HG02763 (cell line): ENCODE results near the gene RRP1.
"Not testable (repeated sequence)": the region's sequence is repeated elsewhere in the genome, so short reads cannot be mapped to it uniquely, and the experiment has no call there.

Source experiments
- ATAC-seq: cut with Tn5 transposase; IDR thresholded peaks from one replicate; pipeline ENCODE4 v1.9.1; 2021; ENCODE audit warnings: mild to moderate bottlenecking, moderate library complexity; ENCODE audit not compliant: unreplicated experiment

RRP1 gene

DNA sequence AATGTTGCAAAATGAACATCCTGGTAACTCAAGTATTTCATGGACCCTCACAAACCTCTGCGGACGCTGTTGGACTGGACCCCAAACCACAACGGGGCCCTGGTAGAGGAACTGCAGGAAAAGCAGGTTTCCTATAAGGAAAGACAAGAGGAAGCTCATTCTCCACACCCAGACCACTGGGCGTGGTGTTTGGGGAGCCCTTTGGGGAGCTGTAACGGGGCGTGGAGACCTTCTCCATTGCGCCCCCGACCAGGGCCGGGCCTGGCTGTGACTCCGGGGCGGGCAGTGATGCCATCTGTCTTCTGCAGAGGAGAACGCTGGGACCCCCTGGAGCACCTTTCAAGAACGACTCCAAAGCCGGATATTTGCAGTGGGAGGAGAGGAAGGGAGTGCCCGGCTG is 45.7 kb downstream of the RRP1 start:
- ATAC-seq = no peak

DNA sequence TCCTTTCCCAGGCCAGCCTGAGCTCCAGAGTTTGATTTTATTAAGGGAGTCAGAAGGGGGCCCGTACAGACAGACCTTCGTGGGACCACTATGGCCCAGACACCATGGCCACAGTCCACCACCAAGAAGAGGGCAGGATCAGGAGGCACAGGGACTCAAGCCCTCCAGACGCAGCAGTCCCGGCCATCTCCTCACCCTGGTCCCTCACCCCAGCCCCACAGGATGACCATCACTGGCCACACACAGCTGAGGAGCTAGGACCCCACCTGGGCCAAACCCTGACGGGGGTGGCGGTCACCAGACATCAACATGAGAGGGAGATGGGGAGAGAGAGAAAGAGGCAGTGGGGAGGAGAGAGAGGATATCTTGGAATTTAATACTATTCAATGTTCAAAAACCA is 46.5 kb downstream of the RRP1 start:
- ATAC-seq = no peak

DNA sequence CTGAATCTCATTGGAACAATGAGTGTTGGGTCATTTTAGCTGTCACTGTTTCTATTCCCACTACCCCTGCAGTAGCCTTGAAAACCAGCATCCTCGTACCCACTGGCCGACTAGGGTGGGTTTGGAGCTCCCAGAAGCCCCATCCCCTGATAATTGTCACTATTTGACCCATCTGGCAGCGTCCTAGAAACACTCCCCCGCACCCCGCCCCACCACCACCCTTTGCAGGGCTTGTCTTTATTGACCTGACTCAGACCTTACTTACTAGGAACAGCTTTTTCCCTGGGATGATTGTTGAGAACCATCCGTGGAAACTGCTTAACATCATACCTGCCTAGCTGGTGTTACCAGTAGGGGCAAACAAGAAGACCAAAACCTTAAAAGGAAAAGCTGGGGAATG is 47.2 kb downstream of the RRP1 start:
- ATAC-seq = no peak

DNA sequence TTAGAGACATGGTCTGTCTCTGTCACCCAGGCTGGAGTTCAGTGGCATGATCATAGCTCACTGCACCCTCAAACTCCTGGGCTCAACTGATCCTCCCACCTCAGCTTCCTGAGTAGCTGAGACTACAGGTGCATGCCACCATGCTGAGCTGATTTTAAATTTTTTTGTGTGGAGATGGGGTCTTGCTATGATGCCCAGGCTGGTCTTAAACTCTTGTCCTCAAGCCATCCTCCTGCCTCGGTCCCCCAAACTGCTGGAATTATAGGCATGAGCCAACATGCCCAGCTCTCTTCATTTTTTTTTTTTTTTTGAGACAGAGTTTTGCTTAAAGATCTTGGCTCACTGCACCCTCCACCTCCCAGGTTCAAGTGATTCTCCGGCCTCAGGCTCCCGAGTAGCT is 50.9 kb downstream of the RRP1 start:
- ATAC-seq = no peak

DNA sequence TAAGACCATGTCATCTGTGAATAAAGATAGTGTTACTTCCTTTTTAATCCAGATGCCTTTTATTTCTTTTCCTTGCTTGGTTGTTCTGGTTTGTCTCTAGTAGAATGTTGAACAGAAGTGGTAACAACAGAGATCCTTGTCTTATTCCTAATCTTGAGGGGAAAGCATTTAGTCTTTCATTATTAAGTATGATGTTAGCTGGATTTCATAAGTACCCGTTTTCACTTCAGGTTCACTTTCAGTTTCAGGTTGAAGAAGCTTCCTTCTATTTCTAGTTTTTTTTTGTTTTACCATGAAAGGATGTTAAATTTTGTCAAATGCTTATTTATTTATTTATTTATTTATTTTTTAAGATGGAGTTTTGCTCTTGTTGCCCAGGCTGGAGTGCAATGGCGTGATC is 53.4 kb downstream of the RRP1 start:
- no peak for ATAC-seq

DNA sequence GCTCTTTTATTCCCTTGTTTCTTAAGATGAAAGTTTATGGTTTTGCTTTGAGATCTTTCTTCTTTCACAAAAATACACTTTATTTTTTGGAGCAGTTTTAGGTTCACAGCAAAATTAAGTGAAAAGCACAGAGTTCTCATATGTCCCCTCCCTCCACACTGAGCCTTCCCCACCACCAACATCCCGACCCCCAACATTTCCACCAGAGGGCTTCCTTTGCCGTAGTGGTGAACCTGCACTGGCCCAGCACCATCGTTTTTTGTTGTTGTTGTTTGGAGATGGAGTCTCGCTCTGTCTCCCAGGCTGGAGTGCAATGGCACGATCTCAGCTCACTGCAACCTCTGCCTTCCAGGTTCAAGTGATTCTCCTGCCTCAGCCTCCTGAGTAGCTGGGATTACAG is 55.5 kb downstream of the RRP1 start:
- ATAC-seq = not testable (repeated sequence)

DNA sequence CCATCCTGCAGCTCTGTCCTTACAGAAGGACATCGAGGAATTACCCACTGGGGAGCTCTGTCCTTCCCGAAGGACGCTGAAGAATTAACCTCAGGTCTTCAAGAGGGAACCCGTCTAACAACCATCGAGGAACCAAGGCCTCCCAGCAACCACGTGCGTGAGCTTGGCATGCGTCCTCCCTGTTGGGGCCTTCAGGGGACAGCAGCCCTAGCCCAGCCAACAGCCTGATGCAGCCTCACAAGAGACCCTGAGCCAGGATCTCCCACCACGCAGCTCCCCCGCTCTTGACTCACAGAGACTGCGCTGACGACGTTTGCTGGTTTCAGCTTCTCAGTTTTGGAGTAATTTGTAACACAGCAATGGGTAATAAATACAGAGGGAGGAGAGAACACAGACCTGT is 56.0 kb downstream of the RRP1 start:
- ATAC-seq = no peak

DNA sequence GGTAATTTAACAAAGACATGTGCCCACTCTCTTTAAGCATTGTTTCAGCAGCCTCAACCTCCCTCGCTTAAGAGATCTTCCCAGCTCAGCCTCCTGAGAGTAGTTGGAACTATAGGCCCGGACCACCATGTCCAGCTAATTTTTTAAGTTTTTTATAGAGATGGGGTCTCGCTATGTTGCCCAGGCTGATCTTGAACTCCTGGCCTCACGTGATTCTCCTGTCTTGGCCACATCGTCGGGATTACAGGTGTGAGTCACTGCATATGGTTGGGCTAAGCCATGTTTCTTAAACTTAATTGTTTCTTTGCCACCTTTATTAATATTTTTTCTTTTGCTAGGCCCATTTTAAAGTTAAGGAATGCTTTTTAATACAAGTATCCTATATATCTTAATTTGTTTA is 57.1 kb downstream of the RRP1 start:
- ATAC-seq = no peak

DNA sequence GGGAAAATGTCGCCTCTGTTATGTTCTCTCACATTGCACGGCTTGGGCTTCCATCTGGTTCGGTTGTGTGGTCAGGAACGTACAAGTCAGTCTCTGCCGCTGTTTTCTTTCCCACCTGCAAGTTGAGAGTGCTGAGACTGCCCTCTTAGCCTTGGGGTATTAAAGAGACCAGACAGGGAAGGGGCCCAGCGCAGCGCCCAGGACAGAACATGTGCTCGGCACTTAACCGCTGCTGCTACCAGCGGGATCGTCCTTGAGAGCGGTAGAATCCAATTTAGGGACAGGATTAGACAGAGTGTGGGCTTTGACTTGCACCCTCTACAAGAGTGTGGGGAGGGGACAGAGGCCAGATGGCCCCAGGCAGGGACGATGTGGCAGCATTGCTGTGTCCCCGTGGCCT is 57.9 kb downstream of the RRP1 start:
- no peak for ATAC-seq

DNA sequence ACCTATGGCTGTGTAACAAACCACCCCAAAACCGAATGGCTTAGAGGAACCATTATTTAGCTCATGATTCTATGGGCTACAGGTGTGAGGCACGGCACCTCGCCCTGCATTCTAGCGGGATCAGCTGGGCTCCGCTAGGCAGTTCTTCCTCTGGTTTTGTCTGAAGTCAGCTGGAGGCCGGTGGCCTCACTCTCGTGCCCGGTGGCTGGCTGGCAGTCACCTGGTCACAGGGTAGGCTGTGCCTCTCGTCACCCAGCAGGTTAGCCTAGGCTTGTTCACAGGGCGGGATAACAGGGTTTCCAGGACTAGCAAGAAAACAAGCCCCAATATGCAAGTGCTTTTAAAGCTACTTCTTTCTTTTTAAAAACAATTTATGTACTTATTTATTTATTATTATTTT is 59.4 kb downstream of the RRP1 start:
- ATAC-seq = no peak

DNA sequence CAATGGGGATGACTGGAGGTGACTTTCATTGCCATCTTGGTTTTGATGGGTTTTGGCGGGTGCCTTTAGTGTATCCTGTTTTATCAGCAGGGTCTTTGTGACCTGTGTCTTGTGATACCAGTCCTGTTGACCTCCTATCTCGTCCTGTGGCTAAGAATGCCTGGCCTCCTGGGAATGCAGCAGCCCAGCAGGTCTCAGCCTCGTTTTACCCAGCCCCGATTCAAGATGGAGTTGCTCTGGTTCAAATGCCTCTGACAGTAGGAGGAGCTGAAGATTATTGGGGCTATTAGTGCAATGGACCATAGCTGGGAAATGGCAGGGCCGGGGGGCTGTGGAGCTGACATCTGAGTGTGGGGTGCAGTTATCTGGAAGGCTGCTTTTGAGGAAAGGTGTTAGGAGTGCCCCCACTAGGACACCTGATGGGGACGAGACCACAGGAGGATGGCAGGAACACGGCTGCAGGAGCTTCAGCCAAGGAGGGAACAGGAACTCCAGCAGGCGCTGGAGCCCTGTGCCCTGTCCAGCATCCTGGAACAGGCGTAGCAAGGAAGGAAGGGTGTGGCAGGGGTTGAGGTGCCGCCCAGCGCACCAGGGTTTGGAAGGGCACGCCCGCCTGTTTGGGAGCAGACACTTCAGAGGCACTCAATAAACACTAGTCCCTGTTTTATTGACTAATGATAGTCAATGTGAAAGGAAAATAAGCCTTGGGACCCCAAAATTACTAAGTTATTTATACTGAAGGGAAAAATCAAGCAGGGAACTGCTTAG is 60.3 kb downstream of the RRP1 start:
- ATAC-seq = no peak

DNA sequence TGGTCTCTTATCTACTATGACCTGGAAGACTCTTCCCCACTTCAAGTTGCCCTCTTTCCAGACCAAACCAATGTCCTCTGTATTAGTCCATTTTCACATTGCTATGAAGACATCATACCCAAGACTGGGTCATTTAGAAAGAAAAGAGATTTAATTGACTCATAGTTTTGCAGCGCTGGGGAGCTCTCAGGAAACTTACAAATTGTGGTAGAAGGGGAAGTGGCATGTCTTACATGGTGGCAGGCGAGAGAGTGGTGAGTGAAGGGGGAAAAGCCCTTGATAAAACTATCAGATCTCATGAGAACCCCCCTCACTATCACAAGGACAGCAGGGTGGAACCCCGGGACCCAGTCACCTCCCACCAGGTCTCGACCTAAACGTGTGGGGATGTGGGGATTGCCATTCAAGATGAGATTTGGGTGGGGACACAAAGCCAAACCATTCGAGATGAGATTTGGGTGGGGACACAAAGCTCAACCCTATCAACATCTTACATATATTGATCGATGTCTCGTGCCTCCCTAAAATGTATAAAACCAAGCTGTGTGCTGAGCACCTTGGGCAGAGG is 61.4 kb downstream of the RRP1 start:
- ATAC-seq = no peak

DNA sequence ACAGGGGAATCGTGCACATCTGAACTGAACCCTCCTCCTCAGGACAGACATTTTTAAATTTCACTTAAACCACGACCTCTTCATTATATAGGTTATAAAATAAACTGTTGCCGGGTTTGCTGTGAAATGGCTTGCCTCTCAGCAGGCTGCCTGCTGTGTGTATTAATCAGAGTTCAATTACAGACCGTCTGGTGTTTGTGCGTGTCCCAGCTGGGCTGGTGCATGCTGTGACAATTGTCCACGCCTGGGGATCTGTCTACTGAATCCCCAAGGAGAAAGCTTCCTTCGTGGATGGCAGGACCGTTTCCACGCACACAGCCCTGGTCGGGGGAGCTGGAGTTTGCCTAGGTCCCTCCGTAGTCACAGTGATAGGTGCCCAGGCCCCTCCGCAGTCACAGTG is 62.2 kb downstream of the RRP1 start:
- ATAC-seq = no peak

DNA sequence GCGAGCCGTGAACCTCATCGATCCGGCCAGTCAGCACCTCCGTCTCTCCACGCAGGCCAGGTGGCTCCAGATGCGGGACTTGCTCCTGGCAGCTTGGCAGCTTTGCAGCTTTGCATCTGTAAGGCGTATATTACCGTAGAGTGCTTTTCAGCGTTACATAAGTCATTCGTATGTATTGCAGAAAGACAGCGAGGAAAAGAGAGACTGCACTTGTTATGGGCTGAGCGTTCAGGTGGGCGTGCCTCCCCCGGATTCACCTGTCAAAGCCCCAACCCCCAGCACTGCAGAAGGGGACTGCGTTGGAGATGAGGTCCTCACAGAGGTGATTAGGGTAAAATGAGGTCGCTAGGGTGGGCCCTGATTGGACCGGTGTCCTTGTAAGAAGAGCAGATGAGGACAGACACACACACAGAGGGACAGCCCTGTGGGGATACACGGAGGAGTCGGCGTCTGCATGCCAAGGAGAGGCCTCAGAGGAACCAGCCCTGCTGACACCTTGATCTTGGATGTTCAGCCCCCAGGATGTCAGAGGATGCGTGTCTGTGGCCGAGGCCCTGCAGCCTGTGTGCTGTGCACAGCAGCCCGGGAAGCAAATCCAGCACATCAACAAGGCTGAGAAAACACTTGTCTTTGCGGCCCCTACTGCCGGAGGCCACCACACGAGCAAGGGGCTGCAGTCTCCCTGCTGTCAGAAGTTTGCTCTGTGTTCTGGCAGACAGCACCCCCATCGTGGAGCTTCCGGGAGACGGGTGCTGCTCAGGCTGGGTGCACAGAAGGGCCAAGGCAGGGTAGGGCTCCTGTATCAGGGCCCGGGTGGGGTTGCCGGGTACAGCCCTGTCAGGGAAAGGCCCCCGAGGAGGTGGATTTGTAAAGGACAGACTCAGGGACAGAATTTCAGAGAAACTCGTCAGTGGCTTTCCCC is 64.7 kb downstream of the RRP1 start:
- no peak for ATAC-seq
